Breast epithelium (tissue), 4 donors: ENCODE results near the gene C16orf78. TPM values are rescaled to one million over a fixed set of nuclear protein-coding genes. Genes with fewer than 3 reads are reported as not detected.

ENCODE experiments used
- DNase-seq, 2 donors: peaks; one replicate each; pipeline ENCODE4 v3.0.0-alpha.2; 2019; ENCODE audit warnings: low spot score in 2 of 2
- H3K27ac ChIP-seq, 2 donors: fragments of 200-600 bp; sonication (generic) in 1 of 2; one replicate each; pipeline ENCODE4 v1.5.1; 2016 to 2019; ENCODE audit warnings: mild to moderate bottlenecking in 1 of 2
- H3K27me3 ChIP-seq, 2 donors: fragments of 200-600 bp; sonication (generic) in 1 of 2; one replicate each; pipeline versions ENCODE4 v1.5.1 to v1.6.0; 2017 to 2019; ENCODE audit warnings: control low read depth in 1 of 2, mild to moderate bottlenecking in 1 of 2
- H3K36me3 ChIP-seq: fragments of 200-600 bp; one replicate; pipeline ENCODE4 v1.5.1; 2019
- H3K4me1 ChIP-seq, 2 donors: fragments of 200-600 bp; sonication (generic); one replicate each; pipeline ENCODE4 v1.5.1; 2016 to 2019; ENCODE audit warnings: control low read depth in 1 of 2
- H3K4me3 ChIP-seq, 3 donors: fragments of 200-600 bp; sonication (generic); 1 replicate in 2 of 3; 2 replicates in 1 of 3; pipeline ENCODE4 v1.5.1; 2016 to 2019; ENCODE audit warnings: mild to moderate bottlenecking in 3 of 3, moderate library complexity in 2 of 3
- H3K9me3 ChIP-seq, 2 donors: fragments of 200-600 bp; sonication (generic) in 1 of 2; one replicate each; pipeline ENCODE4 v1.5.1; 2016 to 2019; ENCODE audit warnings: control low read depth in 1 of 2
- POLR2A ChIP-seq: fragments of 450-650 bp; IDR thresholded peaks from one replicate; pipeline ENCODE4 v1.6.1; 2016; ENCODE audit warnings: antibody characterized with exemption, mild to moderate bottlenecking, moderate library complexity
- POLR2AphosphoS5 ChIP-seq, 3 donors: sonication (generic); formaldehyde crosslinking; IDR thresholded peaks; one replicate each; pipeline ENCODE4 v1.6.1; 2017; ENCODE audit warnings: antibody characterized with exemption in 3 of 3
- intact Hi-C: fragments of 100-400 bp; cut with DNase I; formaldehyde crosslinking; loops from one replicate; pipeline ENCODE4 v1.15.1; 2023; ENCODE audit warnings: low total_unique reads
- total RNA-seq, 3 donors: library from RNA; depleted of rRNA; stranded (reverse); fragments of >200 nt; gene quantifications; one replicate each; pipeline ENCODE4 v1.1.0, GENCODE V29; 2016
- TF ChIP-seq, protein P1 (sequence below), 3 donors: fragments of 450-650 bp; IDR thresholded peaks; one replicate each; pipeline ENCODE4 v1.5.1; 2016 to 2017; ENCODE audit warnings: antibody characterized with exemption in 3 of 3, mild to moderate bottlenecking in 3 of 3, moderate library complexity in 3 of 3

Gene C16orf78
- total RNA-seq, 3 donors from 2014 or later: not detected

GRCh38 chr16:49344401-49344800 is 29.2 kb upstream of the C16orf78 start:
- Histone ChIP-seq H3K9me3 (no peaks in the 10 kb centered on the region), H3K36me3 (no peaks in the 10 kb centered on the region), H3K4me1 (no peaks in the 10 kb centered on the region), H3K27me3 (peaks cover 0 to 59% of the 10 kb centered on the region in 2 donors), H3K27ac (no peak overlapping the region), H3K4me3 (no peak overlapping the region)
- DNase-seq: no peak
- no peak for TF ChIP-seq POLR2AphosphoS5 (IDR thresholded peaks at IDR 0.05)
- TF ChIP-seq, protein P1, sequence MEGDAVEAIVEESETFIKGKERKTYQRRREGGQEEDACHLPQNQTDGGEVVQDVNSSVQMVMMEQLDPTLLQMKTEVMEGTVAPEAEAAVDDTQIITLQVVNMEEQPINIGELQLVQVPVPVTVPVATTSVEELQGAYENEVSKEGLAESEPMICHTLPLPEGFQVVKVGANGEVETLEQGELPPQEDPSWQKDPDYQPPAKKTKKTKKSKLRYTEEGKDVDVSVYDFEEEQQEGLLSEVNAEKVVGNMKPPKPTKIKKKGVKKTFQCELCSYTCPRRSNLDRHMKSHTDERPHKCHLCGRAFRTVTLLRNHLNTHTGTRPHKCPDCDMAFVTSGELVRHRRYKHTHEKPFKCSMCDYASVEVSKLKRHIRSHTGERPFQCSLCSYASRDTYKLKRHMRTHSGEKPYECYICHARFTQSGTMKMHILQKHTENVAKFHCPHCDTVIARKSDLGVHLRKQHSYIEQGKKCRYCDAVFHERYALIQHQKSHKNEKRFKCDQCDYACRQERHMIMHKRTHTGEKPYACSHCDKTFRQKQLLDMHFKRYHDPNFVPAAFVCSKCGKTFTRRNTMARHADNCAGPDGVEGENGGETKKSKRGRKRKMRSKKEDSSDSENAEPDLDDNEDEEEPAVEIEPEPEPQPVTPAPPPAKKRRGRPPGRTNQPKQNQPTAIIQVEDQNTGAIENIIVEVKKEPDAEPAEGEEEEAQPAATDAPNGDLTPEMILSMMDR (IDR thresholded peaks at IDR 0.05): no peak
- no peak for TF ChIP-seq POLR2A
- intact Hi-C loops: no loop called here

DNA sequence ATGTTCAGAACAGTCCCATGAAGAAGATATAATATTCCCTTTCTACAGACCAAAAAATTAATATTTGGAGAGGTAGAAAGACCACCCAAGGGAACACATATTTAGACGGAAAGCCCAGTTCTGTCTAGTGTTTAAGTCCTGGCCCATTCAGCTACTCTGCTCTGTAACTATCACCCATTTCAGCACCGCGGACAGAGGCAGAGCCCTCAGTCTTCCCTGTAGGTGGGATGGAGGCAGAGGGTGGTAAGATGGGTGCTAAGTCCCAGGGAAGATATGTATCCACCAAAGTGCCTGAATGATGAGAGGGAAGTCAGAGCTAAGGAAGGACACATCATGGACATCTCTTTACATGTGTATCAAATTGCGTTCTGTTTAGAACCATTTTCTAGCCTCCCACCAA is 27.8 kb upstream of the C16orf78 start:
- no peak for DNase-seq
- Histone ChIP-seq H3K27ac (no peak overlapping the region), H3K9me3 (no peaks in the 10 kb centered on the region), H3K27me3 (peaks cover 0 to 65% of the 10 kb centered on the region in 2 donors), H3K4me3 (no peak overlapping the region), H3K4me1 (no peaks in the 10 kb centered on the region), H3K36me3 (no peaks in the 10 kb centered on the region)
- TF ChIP-seq POLR2AphosphoS5 (IDR thresholded peaks at IDR 0.05): no peak
- no peak for TF ChIP-seq POLR2A
- TF ChIP-seq, protein P1 (IDR thresholded peaks at IDR 0.05): no peak
- intact Hi-C loops: no loop called here

- no peaks in the 10 kb centered on the region for H3K4me1 ChIP-seq
- H3K9me3 ChIP-seq: no peaks in the 10 kb centered on the region
- intact Hi-C loops: no loop called here
- no peaks in the 10 kb centered on the region for H3K36me3 ChIP-seq
- H3K4me3 ChIP-seq: no peak overlapping the region
- H3K27me3 ChIP-seq: peaks cover 0 to 68% of the 10 kb centered on the region in 2 donors
- TF ChIP-seq, protein P1 (IDR thresholded peaks at IDR 0.05): no peak
- TF ChIP-seq POLR2A (no peak), POLR2AphosphoS5 (IDR thresholded peaks at IDR 0.05) (no peak)
- DNase-seq: no peak
- H3K27ac ChIP-seq: no peak overlapping the region
Measured at GRCh38 chr16:49346459-49346858, 27.1 kb upstream of the C16orf78 start.

- Histone ChIP-seq H3K27me3 (peaks cover 0 to 59% of the 10 kb centered on the region in 2 donors), H3K9me3 (no peaks in the 10 kb centered on the region), H3K4me3 (no peak overlapping the region), H3K4me1 (no peaks in the 10 kb centered on the region), H3K36me3 (no peaks in the 10 kb centered on the region), H3K27ac (no peak overlapping the region)
- DNase-seq: no peak
- TF ChIP-seq, protein P1 (IDR thresholded peaks at IDR 0.05): no peak
- TF ChIP-seq POLR2AphosphoS5 (IDR thresholded peaks at IDR 0.05): no peak
- no peak for TF ChIP-seq POLR2A
- intact Hi-C loops: no loop called here
Measured at GRCh38 chr16:49347476-49347875, 26.1 kb upstream of the C16orf78 start.

GRCh38 chr16:49348408-49349176 is 25.0 kb upstream of the C16orf78 start:
- H3K4me3 ChIP-seq: no peak overlapping the region
- peaks cover 0 to 55% of the 10 kb centered on the region in 2 donors for H3K27me3 ChIP-seq
- no peaks in the 10 kb centered on the region for H3K36me3 ChIP-seq
- TF ChIP-seq POLR2AphosphoS5 (IDR thresholded peaks at IDR 0.05) (no peak), POLR2A (no peak)
- TF ChIP-seq, protein P1 (IDR thresholded peaks at IDR 0.05): no peak
- intact Hi-C loops: no loop called here
- no peak for DNase-seq
- H3K4me1 ChIP-seq: no peaks in the 10 kb centered on the region
- no peak overlapping the region for H3K27ac ChIP-seq
- no peaks in the 10 kb centered on the region for H3K9me3 ChIP-seq
